Kidney capillary endothelial cell (primary cell): Measurements from ENCODE around the gene ASB8.
A peak's percentile ranks its signal among the peaks of the same experiment; 100 is the strongest.

Experiments used
- DNase-seq: peaks from one replicate; pipeline ENCODE4 v3.0.0-alpha.2; 2018; ENCODE audit warnings: low spot score

ASB8 gene

DNA sequence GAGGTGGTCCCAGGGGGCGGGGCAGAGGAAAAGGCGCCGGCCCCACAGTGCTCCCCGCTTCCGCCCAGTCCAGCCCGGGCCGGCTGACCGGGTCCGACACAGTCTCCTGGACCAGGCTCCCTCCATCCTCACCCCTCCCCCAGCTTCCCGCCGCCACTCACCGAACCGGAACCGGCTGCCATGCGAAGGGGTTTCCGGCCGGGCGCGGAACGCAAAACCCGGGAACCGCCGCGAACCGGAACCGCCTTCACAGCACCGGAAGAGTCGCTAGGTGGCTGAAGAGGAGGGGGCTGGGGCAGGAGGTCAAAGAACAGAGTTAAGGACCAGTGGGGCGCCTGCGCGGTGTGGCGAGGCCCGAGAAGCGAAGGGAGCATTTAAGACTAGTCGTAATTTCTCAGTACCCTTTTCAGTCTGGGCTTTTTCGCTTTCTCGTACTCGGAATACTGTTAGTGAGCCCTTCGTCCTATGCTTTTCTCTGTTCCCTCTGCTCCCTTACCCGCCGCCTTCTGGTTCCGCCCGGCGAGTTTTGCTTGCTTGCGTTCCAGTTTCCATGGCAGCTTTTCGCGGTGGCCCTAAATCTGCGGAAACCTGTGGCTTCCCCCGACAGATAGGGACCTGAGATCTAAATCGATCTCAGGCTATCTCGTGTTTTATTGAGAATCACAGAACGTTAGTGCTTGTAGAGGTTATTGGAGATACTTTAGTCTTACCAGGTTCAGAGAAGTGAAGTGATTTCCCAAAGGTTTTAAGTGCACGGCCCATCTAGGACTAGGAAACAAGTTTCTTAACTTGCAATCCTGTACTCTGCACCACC, 51.2 kb downstream of the ASB8 start, which contains the start of gene SENP1:
SENP1 (minus strand) TSS at position 213 of the 814 bp plus-strand sequence. CDS start 4,607 bp downstream, outside the sequence.
- DNase-seq, result peak; percentile 80

DNA sequence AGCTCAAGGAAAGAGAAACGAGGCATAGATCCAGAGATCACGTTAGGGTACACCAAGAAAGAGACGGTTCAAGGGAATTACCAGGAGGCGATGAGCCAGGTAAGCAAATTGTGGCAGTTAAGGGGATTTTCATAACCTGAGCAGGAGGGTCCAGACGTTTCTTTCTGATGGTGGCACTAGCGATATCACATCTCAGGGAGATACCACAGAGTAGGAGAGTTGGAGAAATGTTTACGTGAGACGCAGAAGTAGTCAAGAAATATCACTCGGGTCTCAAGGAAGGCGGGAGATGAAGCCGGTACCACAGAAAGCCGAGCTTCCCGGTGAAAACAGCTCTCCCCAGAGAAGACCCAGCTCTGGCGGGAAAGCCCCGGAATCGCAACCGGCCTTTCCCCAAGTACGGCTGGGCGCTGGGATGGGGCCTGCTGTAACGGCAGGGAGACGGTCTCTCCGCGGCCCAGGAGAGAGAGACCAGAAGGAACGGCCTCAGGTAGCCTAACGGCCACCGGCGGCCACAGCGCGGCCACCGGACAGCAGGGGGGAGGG, 51.9 kb downstream of the ASB8 start:
- peak; percentile 30 for DNase-seq

DNA sequence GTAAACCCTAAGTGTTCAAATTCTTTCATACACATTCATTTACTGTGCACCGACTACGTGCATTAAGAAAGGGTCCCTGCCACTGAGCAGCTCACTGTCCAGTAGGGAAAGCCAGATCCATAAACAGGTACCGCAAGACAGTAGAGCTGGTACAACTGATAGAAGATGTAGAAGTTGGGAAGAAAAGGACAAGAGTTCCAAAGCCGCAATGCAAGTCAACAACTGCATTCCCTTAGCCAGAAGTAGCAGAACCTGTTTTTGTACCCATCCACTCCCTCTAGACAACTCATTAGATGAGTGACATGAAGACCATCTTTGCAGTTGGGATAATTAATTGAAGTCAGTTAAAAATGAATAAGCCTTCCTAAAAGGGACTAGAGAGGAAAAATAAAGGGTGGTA, 52.8 kb downstream of the ASB8 start:
- no peak for DNase-seq
